Loucy (cell line): ENCODE data around the gene DCUN1D2.

Experiments
- H2AFZ ChIP-seq: fragments of 200-600 bp; sonication (generic); 2 replicates; pipeline ENCODE4 v1.6.0; 2016; ENCODE audit warnings: antibody characterized with exemption, mild to moderate bottlenecking, low read length, moderate library complexity
- H3F3A ChIP-seq: fragments of 200-600 bp; 2 replicates; pipeline ENCODE4 v1.6.0; 2016; ENCODE audit warnings: antibody characterized with exemption, low read depth, mild to moderate bottlenecking
- H3K27me3 ChIP-seq: fragments of 200-600 bp; sonication (generic); 2 replicates; pipeline ENCODE4 v1.6.1; 2014; ENCODE audit warnings: low read length, mild to moderate bottlenecking; ENCODE audit not compliant: insufficient read depth, poor library complexity, severe bottlenecking
- H3K36me3 ChIP-seq: fragments of 200-600 bp; sonication (generic); 2 replicates; pipeline ENCODE4 v1.6.1; 2016; ENCODE audit warnings: low read length; ENCODE audit not compliant: insufficient read depth
- H3K4me1 ChIP-seq: fragments of 200-600 bp; sonication (generic); 2 replicates; pipeline ENCODE4 v1.5.1; 2014; ENCODE audit warnings: low read length, mild to moderate bottlenecking; ENCODE audit not compliant: insufficient read depth, poor library complexity, severe bottlenecking
- H3K4me2 ChIP-seq: fragments of 200-600 bp; sonication (generic); 2 replicates; pipeline ENCODE4 v1.6.0; 2014; ENCODE audit warnings: antibody characterized with exemption, low read length, low read depth, mild to moderate bottlenecking; ENCODE audit not compliant: poor library complexity, severe bottlenecking
- H3K4me3 ChIP-seq: fragments of 200-600 bp; sonication (generic); 2 replicates; pipeline ENCODE4 v1.5.1; 2014; ENCODE audit warnings: low read length, mild to moderate bottlenecking, mixed read lengths; ENCODE audit not compliant: poor library complexity, severe bottlenecking
- H3K79me2 ChIP-seq: fragments of 200-600 bp; sonication (generic); 2 replicates; pipeline ENCODE4 v1.6.1; 2014; ENCODE audit warnings: low read length; ENCODE audit not compliant: insufficient read depth
- H3K9ac ChIP-seq: fragments of 200-600 bp; sonication (generic); 2 replicates; pipeline ENCODE4 v1.6.0; 2014; ENCODE audit warnings: mild to moderate bottlenecking, low read depth, low read length, moderate library complexity; ENCODE audit not compliant: poor library complexity, severe bottlenecking
- H3K9me2 ChIP-seq: fragments of 200-600 bp; sonication (generic); replicated peaks from 2 replicates; pipeline ENCODE4 v1.6.1; 2016; ENCODE audit warnings: low read depth, low read length, mixed read lengths
- H3K9me3 ChIP-seq: fragments of 200-600 bp; sonication (generic); 2 replicates; pipeline ENCODE4 v1.6.1; 2014; ENCODE audit warnings: mild to moderate bottlenecking, antibody characterized with exemption, low read length, low read depth; ENCODE audit not compliant: insufficient read depth
- H4K20me1 ChIP-seq: fragments of 200-600 bp; sonication (generic); 2 replicates; pipeline ENCODE4 v1.6.0; 2014; ENCODE audit warnings: antibody characterized with exemption, low read length, mild to moderate bottlenecking; ENCODE audit not compliant: insufficient read depth, poor library complexity, severe bottlenecking
- EZH2phosphoT487 ChIP-seq: fragments of 200-600 bp; IDR thresholded peaks from 2 replicates; pipeline ENCODE4 v1.6.1; 2018; ENCODE audit warnings: antibody characterized with exemption, mild to moderate bottlenecking, moderate library complexity, borderline replicate concordance
- TF ChIP-seq, protein P1 (sequence below): fragments of 200-600 bp; sonication (generic); conservative IDR thresholded peaks from 2 replicates; pipeline ENCODE4 v1.5.1; 2014; ENCODE audit warnings: mild to moderate bottlenecking, antibody characterized with exemption, low read length

Gene DCUN1D2

DNA sequence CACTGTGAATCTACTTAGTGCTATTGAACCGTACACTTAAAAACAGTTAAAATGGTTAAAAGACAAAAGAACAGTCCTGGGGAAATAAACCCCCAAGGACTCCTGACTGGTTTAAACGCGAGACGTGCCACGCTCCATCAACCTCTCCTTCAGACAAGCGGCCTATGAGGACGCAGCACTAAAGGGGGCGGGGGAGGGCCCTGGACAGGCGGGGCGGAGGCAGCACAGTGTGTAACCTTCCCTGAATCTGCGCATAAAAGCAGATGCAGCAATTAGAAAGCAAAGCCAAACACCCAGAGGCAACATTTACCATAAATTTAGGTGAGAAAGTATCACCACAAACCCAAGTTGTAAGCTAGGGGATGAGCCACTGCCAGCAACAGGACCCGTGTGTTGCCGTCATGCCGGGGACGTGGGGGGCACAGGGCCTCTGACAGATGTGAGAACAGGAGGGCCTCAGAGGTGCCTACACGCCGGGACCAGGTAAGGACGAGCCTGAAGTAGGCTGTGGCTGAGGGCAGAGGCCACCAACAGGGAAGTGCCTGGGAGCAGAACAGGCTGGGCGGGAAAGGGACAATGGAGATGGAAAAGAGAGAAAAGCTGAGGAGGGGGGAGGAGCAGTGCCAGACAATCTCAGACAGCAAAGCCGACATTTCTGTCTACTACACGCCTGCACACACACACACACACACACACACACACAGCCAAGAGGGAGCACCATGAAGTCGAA is 21.9 kb downstream of the DCUN1D2 start:
- Histone ChIP-seq H3K4me3 (no peak overlapping the region), H3K4me2 (no peak overlapping the region), H3K9me2 (no peaks in the 10 kb centered on the region), H3K9ac (no peak overlapping the region), H4K20me1 (no peaks in the 10 kb centered on the region), H3K27me3 (no peaks in the 10 kb centered on the region), H2AFZ (no peak overlapping the region), H3K9me3 (no peaks in the 10 kb centered on the region), H3F3A (no peaks in the 10 kb centered on the region), H3K36me3 (peaks cover 6% of the 10 kb centered on the region; the same call in 1 of the 2 replicates), H3K4me1 (no peaks in the 10 kb centered on the region), H3K79me2 (no peaks in the 10 kb centered on the region)
- no peak for TF ChIP-seq EZH2phosphoT487
- TF ChIP-seq, protein P1, sequence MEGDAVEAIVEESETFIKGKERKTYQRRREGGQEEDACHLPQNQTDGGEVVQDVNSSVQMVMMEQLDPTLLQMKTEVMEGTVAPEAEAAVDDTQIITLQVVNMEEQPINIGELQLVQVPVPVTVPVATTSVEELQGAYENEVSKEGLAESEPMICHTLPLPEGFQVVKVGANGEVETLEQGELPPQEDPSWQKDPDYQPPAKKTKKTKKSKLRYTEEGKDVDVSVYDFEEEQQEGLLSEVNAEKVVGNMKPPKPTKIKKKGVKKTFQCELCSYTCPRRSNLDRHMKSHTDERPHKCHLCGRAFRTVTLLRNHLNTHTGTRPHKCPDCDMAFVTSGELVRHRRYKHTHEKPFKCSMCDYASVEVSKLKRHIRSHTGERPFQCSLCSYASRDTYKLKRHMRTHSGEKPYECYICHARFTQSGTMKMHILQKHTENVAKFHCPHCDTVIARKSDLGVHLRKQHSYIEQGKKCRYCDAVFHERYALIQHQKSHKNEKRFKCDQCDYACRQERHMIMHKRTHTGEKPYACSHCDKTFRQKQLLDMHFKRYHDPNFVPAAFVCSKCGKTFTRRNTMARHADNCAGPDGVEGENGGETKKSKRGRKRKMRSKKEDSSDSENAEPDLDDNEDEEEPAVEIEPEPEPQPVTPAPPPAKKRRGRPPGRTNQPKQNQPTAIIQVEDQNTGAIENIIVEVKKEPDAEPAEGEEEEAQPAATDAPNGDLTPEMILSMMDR = no peak

DNA sequence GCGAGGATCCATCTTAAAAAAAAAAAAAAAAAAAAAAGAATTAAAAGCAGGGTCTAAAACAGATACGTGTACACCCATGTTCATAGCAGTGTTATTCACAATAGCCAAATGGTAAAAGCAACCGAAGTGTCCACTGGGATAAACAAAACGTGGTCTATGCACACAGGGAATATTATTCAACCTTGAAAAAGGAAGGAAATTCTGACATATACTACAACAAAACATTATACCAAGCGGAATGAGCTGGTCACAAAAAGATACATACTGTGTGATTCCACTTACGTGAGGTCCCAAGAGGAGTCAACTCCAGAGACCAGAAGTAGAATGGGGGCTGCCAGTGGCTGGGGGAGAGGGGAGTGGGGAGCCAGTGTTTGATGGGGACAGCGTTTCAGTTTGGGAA is 22.5 kb downstream of the DCUN1D2 start:
- Histone ChIP-seq H2AFZ (no peak overlapping the region), H4K20me1 (no peaks in the 10 kb centered on the region), H3K27me3 (no peaks in the 10 kb centered on the region), H3K4me1 (no peaks in the 10 kb centered on the region), H3K9me3 (no peaks in the 10 kb centered on the region), H3K9ac (no peak overlapping the region), H3F3A (no peaks in the 10 kb centered on the region), H3K36me3 (peaks cover 6% of the 10 kb centered on the region; the same call in 1 of the 2 replicates), H3K4me2 (no peak overlapping the region), H3K79me2 (no peaks in the 10 kb centered on the region), H3K4me3 (no peak overlapping the region), H3K9me2 (no peaks in the 10 kb centered on the region)
- TF ChIP-seq, protein P1 = no peak
- TF ChIP-seq EZH2phosphoT487 = no peak

DNA sequence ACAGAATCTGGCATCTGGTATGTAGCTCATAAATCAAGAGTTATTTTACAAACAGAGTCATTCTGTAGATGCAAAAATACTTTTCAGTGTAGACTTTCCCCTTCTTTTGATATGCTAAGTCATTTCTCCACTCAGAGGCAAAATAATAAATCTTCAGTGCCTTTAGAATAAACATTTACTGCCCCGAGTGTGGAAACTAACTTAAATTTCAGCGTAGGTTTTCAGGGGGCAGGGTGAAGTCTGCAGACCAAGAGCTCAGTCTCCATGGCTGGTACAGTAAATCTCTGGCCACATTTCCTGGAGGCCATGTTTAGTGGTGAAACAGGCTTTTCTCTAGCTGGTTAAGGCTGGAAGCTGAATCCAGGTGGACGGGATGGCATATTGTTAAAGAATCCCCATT is 24.1 kb downstream of the DCUN1D2 start:
- Histone ChIP-seq H3F3A (no peaks in the 10 kb centered on the region), H2AFZ (no peak overlapping the region), H3K9me2 (no peaks in the 10 kb centered on the region), H3K4me3 (no peak overlapping the region), H3K79me2 (no peaks in the 10 kb centered on the region), H3K4me2 (no peak overlapping the region), H3K9me3 (no peaks in the 10 kb centered on the region), H3K4me1 (no peaks in the 10 kb centered on the region), H3K36me3 (peaks cover 10% of the 10 kb centered on the region; the same call in 1 of the 2 replicates), H4K20me1 (no peaks in the 10 kb centered on the region), H3K27me3 (no peaks in the 10 kb centered on the region), H3K9ac (no peak overlapping the region)
- no peak for TF ChIP-seq EZH2phosphoT487
- TF ChIP-seq, protein P1 = no peak
